ACC112 (cell line): ENCODE data around the gene GAPVD1.
"Not testable (repeated sequence)": the region's sequence is repeated elsewhere in the genome, so short reads cannot be mapped to it uniquely, and the experiment has no call there.

Experiments
- H2AFZ ChIP-seq: fragments of 200-600 bp; sonication (generic); one replicate; pipeline ENCODE4 v1.6.0; 2017; ENCODE audit warnings: antibody characterized with exemption, low read length; ENCODE audit not compliant: unreplicated experiment
- H3K27ac ChIP-seq: fragments of 200-600 bp; sonication (generic); 2 replicates; pipeline ENCODE4 v1.5.1; 2014; ENCODE audit warnings: low read depth, mild to moderate bottlenecking, antibody characterized with exemption, low read length, moderate library complexity
- H3K27me3 ChIP-seq: fragments of 200-600 bp; sonication (generic); 2 replicates; pipeline ENCODE4 v1.6.1; 2014; ENCODE audit warnings: mild to moderate bottlenecking, antibody characterized with exemption, low read length, moderate library complexity, mixed read lengths; ENCODE audit not compliant: insufficient read depth
- H3K36me3 ChIP-seq: fragments of 200-600 bp; sonication (generic); 2 replicates; pipeline ENCODE4 v1.6.1; 2016; ENCODE audit warnings: mild to moderate bottlenecking, antibody characterized with exemption, low read length, moderate library complexity, mixed read lengths; ENCODE audit not compliant: insufficient read depth
- H3K4me1 ChIP-seq: fragments of 200-600 bp; sonication (generic); one replicate; pipeline ENCODE4 v1.6.1; 2016; ENCODE audit warnings: low read length, mixed read lengths; ENCODE audit not compliant: insufficient read depth, unreplicated experiment, control insufficient read depth
- H3K4me3 ChIP-seq: fragments of 200-600 bp; sonication (generic); 2 replicates; pipeline ENCODE4 v1.5.1; 2014; ENCODE audit warnings: mild to moderate bottlenecking, low read depth, low read length
- H3K79me2 ChIP-seq: fragments of 200-600 bp; sonication (generic); one replicate; pipeline ENCODE4 v1.6.0; 2016; ENCODE audit warnings: low read length; ENCODE audit not compliant: control insufficient read depth, unreplicated experiment, insufficient read depth

The GAPVD1 gene

GRCh38 chr9:125316359-125316758, 54.7 kb downstream of the GAPVD1 start:
- H3K79me2 ChIP-seq, H2AFZ ChIP-seq, H3K4me1 ChIP-seq, H3K4me3 ChIP-seq, H3K27ac ChIP-seq, H3K27me3 ChIP-seq: not testable (repeated sequence)
- H3K36me3 ChIP-seq = peaks cover 54% of the 10 kb centered on the region

- no peaks in the 10 kb centered on the region for H3K27me3 ChIP-seq
- H3K4me3 ChIP-seq = no peak overlapping the region
- no peak overlapping the region for H2AFZ ChIP-seq
- no peaks in the 10 kb centered on the region for H3K79me2 ChIP-seq
- peaks cover 45% of the 10 kb centered on the region for H3K36me3 ChIP-seq
- H3K27ac ChIP-seq = no peak overlapping the region
- H3K4me1 ChIP-seq = no peaks in the 10 kb centered on the region
These were observed 56.1 kb downstream of the GAPVD1 start for GRCh38 chr9:125317704-125318103.

- Histone ChIP-seq H3K79me2 (no peaks in the 10 kb centered on the region), H3K36me3 (peaks cover 32% of the 10 kb centered on the region), H3K4me3 (no peak overlapping the region), H3K27me3 (no peaks in the 10 kb centered on the region), H3K4me1 (peaks cover 8% of the 10 kb centered on the region), H3K27ac (no peak overlapping the region), H2AFZ (no peak overlapping the region)
These were observed 59.9 kb downstream of the GAPVD1 start for GRCh38 chr9:125321496-125321895.

GRCh38 chr9:125323615-125324014, 62.0 kb downstream of the GAPVD1 start:
- Histone ChIP-seq H2AFZ (no peak overlapping the region), H3K36me3 (peaks cover 17% of the 10 kb centered on the region), H3K27ac (no peak overlapping the region), H3K4me1 (peaks cover 8% of the 10 kb centered on the region), H3K79me2 (no peaks in the 10 kb centered on the region), H3K4me3 (no peak overlapping the region), H3K27me3 (no peaks in the 10 kb centered on the region)

GRCh38 chr9:125325826-125326225, 64.2 kb downstream of the GAPVD1 start:
- Histone ChIP-seq H3K27ac (no peak overlapping the region), H3K4me1 (peaks cover 17% of the 10 kb centered on the region), H3K4me3 (no peak overlapping the region), H3K79me2 (peaks cover 3% of the 10 kb centered on the region), H2AFZ (no peak overlapping the region), H3K36me3 (peaks cover 22% of the 10 kb centered on the region), H3K27me3 (no peaks in the 10 kb centered on the region)

GRCh38 chr9:125329978-125330377, 68.4 kb downstream of the GAPVD1 start:
- peaks cover 29% of the 10 kb centered on the region for H3K36me3 ChIP-seq
- peaks cover 3% of the 10 kb centered on the region for H3K79me2 ChIP-seq
- no peak overlapping the region for H2AFZ ChIP-seq
- no peak overlapping the region for H3K27ac ChIP-seq
- H3K27me3 ChIP-seq = no peaks in the 10 kb centered on the region
- no peak overlapping the region for H3K4me3 ChIP-seq
- peaks cover 17% of the 10 kb centered on the region for H3K4me1 ChIP-seq

GRCh38 chr9:125330587-125330986, 69.0 kb downstream of the GAPVD1 start:
- Histone ChIP-seq H3K4me3 (no peak overlapping the region), H3K27me3 (no peaks in the 10 kb centered on the region), H3K27ac (no peak overlapping the region), H3K36me3 (peaks cover 29% of the 10 kb centered on the region), H2AFZ (no peak overlapping the region), H3K79me2 (peaks cover 3% of the 10 kb centered on the region), H3K4me1 (peaks cover 15% of the 10 kb centered on the region)

- no peak overlapping the region for H2AFZ ChIP-seq
- H3K27me3 ChIP-seq = no peaks in the 10 kb centered on the region
- peaks cover 35% of the 10 kb centered on the region for H3K36me3 ChIP-seq
- H3K4me3 ChIP-seq = no peak overlapping the region
- H3K27ac ChIP-seq = no peak overlapping the region
- H3K4me1 ChIP-seq = peaks cover 10% of the 10 kb centered on the region
- H3K79me2 ChIP-seq = peaks cover 3% of the 10 kb centered on the region
These were observed 70.9 kb downstream of the GAPVD1 start for GRCh38 chr9:125332527-125332926.

- Histone ChIP-seq H3K4me1 (no peaks in the 10 kb centered on the region), H3K27ac (no peak overlapping the region), H3K4me3 (no peak overlapping the region), H3K36me3 (peaks cover 42% of the 10 kb centered on the region), H3K27me3 (no peaks in the 10 kb centered on the region), H2AFZ (no peak overlapping the region), H3K79me2 (no peaks in the 10 kb centered on the region)
These were observed 75.6 kb downstream of the GAPVD1 start for GRCh38 chr9:125337236-125337635.

GRCh38 chr9:125338929-125339328, 77.3 kb downstream of the GAPVD1 start:
- Histone ChIP-seq H2AFZ (no peak overlapping the region), H3K79me2 (no peaks in the 10 kb centered on the region), H3K4me1 (peaks cover 12% of the 10 kb centered on the region), H3K36me3 (peaks cover 39% of the 10 kb centered on the region), H3K27ac (no peak overlapping the region), H3K4me3 (no peak overlapping the region), H3K27me3 (no peaks in the 10 kb centered on the region)

- H3K27me3 ChIP-seq = no peaks in the 10 kb centered on the region
- H2AFZ ChIP-seq = no peak overlapping the region
- peaks cover 33% of the 10 kb centered on the region for H3K36me3 ChIP-seq
- no peak overlapping the region for H3K4me3 ChIP-seq
- no peaks in the 10 kb centered on the region for H3K79me2 ChIP-seq
- H3K4me1 ChIP-seq = peaks cover 14% of the 10 kb centered on the region
- H3K27ac ChIP-seq = no peak overlapping the region
These were observed 79.9 kb downstream of the GAPVD1 start for GRCh38 chr9:125341566-125341965.
